ENCODE results near the gene CREB5. TPM values are rescaled to one million over a fixed set of nuclear protein-coding genes. Genes with fewer than 3 reads are reported as not detected.

Gene CREB5
- total and polyA plus RNA-seq, 2 experiments from 2014 or later: 2.4 to 4.4 TPM

DNA sequence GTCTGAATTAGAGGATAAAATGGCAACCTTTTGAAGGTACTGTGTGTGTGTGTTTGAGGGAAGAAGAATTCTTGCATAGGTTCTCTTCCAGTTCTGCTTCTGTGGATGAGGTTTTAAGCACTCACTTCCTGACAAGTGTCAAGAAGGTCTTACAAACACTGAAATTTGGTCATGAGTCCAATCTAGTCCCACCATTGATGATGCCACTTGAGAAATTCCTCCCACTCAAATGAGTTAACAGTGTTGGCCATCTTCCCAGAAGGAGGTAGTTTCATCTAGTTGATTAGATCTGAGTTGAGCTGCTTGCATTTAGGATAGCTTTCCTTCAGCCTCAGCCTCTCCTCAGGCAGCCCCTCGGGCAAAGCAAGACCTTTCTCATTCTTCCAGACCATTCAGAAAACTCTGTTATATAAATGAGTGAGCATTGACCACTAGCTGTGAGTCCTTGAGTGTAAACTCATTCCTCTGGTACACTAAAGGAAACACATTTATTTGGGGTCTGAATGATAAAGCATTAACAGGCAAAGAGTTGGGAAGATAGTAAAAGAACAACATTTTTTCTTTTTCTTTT is 356.3 kb downstream of the CREB5 start:
- H3K27me3 ChIP-seq (ENCODE audit: insufficient read depth): no peaks in the 10 kb centered on the region
- ATAC-seq (no peak), DNase-seq (ENCODE audit: low spot score) (no peak)
- no peaks in the 10 kb centered on the region for H3K9me3 Mint-ChIP-seq
- H3K9me2 ChIP-seq (ENCODE audit: insufficient read depth): peaks cover 4% of the 10 kb centered on the region; the same call in 1 of the 2 replicates
- no peaks in the 10 kb centered on the region for H3K4me1 Mint-ChIP-seq
- no peaks in the 10 kb centered on the region for H3K79me2 ChIP-seq (replicated peaks; ENCODE audit: insufficient read depth)
- H3K36me3 Mint-ChIP-seq (ENCODE audit: low read depth): no peaks in the 10 kb centered on the region
- H3K27me3 Mint-ChIP-seq (ENCODE audit: insufficient read depth, low read depth, poor library complexity): peaks cover 1% of the 10 kb centered on the region
- H3K36me3 ChIP-seq (ENCODE audit: insufficient read depth): no peaks in the 10 kb centered on the region
- H3K27ac ChIP-seq (ENCODE audit: low read depth): no peak overlapping the region
- H3K27ac Mint-ChIP-seq: no peak overlapping the region
- H3K4me3 Mint-ChIP-seq: no peak overlapping the region
- H3F3A ChIP-seq (replicated peaks; ENCODE audit: low read depth): no peaks in the 10 kb centered on the region
- TF ChIP-seq EZH2 (IDR thresholded peaks at IDR 0.05; ENCODE audit: low read depth, unreplicated experiment) (no peak), STAT1 (IDR thresholded peaks at IDR 0.05; ENCODE audit: unreplicated experiment) (no peak), REST (IDR thresholded peaks at IDR 0.05; ENCODE audit: unreplicated experiment) (no peak), NANOG (IDR thresholded peaks at IDR 0.05; ENCODE audit: borderline replicate concordance) (no peak), ZNF331 (CRISPR knock-in tag; IDR thresholded peaks at IDR 0.05; ENCODE audit: low read depth) (no peak), CREB1 (CRISPR knock-in tag; IDR thresholded peaks at IDR 0.05; ENCODE audit: low read depth) (no peak), ZNF114 (CRISPR knock-in tag; IDR thresholded peaks at IDR 0.05) (no peak), POLR2AphosphoS5 (IDR thresholded peaks at IDR 0.05; ENCODE audit: low read depth) (no peak)
- TF ChIP-seq, protein P1, sequence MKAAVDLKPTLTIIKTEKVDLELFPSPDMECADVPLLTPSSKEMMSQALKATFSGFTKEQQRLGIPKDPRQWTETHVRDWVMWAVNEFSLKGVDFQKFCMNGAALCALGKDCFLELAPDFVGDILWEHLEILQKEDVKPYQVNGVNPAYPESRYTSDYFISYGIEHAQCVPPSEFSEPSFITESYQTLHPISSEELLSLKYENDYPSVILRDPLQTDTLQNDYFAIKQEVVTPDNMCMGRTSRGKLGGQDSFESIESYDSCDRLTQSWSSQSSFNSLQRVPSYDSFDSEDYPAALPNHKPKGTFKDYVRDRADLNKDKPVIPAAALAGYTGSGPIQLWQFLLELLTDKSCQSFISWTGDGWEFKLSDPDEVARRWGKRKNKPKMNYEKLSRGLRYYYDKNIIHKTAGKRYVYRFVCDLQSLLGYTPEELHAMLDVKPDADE (IDR thresholded peaks at IDR 0.05): no peak
- TF ChIP-seq, protein P2, sequence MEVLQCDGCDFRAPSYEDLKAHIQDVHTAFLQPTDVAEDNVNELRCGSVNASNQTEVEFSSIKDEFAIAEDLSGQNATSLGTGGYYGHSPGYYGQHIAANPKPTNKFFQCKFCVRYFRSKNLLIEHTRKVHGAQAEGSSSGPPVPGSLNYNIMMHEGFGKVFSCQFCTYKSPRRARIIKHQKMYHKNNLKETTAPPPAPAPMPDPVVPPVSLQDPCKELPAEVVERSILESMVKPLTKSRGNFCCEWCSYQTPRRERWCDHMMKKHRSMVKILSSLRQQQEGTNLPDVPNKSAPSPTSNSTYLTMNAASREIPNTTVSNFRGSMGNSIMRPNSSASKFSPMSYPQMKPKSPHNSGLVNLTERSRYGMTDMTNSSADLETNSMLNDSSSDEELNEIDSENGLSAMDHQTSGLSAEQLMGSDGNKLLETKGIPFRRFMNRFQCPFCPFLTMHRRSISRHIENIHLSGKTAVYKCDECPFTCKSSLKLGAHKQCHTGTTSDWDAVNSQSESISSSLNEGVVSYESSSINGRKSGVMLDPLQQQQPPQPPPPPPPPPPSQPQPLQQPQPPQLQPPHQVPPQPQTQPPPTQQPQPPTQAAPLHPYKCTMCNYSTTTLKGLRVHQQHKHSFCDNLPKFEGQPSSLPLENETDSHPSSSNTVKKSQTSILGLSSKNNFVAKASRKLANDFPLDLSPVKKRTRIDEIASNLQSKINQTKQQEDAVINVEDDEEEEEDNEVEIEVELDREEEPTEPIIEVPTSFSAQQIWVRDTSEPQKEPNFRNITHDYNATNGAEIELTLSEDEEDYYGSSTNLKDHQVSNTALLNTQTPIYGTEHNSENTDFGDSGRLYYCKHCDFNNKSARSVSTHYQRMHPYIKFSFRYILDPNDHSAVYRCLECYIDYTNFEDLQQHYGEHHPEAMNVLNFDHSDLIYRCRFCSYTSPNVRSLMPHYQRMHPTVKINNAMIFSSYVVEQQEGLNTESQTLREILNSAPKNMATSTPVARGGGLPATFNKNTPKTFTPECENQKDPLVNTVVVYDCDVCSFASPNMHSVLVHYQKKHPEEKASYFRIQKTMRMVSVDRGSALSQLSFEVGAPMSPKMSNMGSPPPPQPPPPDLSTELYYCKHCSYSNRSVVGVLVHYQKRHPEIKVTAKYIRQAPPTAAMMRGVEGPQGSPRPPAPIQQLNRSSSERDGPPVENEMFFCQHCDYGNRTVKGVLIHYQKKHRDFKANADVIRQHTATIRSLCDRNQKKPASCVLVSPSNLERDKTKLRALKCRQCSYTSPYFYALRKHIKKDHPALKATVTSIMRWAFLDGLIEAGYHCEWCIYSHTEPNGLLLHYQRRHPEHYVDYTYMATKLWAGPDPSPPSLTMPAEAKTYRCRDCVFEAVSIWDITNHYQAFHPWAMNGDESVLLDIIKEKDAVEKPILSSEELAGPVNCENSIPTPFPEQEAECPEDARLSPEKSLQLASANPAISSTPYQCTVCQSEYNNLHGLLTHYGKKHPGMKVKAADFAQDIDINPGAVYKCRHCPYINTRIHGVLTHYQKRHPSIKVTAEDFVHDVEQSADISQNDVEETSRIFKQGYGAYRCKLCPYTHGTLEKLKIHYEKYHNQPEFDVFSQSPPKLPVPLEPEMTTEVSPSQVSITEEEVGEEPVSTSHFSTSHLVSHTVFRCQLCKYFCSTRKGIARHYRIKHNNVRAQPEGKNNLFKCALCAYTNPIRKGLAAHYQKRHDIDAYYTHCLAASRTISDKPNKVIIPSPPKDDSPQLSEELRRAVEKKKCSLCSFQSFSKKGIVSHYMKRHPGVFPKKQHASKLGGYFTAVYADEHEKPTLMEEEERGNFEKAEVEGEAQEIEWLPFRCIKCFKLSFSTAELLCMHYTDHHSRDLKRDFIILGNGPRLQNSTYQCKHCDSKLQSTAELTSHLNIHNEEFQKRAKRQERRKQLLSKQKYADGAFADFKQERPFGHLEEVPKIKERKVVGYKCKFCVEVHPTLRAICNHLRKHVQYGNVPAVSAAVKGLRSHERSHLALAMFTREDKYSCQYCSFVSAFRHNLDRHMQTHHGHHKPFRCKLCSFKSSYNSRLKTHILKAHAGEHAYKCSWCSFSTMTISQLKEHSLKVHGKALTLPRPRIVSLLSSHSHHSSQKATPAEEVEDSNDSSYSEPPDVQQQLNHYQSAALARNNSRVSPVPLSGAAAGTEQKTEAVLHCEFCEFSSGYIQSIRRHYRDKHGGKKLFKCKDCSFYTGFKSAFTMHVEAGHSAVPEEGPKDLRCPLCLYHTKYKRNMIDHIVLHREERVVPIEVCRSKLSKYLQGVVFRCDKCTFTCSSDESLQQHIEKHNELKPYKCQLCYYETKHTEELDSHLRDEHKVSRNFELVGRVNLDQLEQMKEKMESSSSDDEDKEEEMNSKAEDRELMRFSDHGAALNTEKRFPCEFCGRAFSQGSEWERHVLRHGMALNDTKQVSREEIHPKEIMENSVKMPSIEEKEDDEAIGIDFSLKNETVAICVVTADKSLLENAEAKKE (CRISPR knock-in tag; IDR thresholded peaks at IDR 0.05): no peak
- no peak overlapping the region for H3K4me3 ChIP-seq
- no peak overlapping the region for H2AFZ ChIP-seq
- H3K4me1 ChIP-seq (ENCODE audit: insufficient read depth): no peaks in the 10 kb centered on the region
- H3K4me2 ChIP-seq: no peak overlapping the region
- H4K20me1 ChIP-seq (replicated peaks; ENCODE audit: insufficient read depth): no peaks in the 10 kb centered on the region
